GM12864 (cell line): Measurements from ENCODE around the gene IQCE.
"Not testable (repeated sequence)": the region's sequence is repeated elsewhere in the genome, so short reads cannot be mapped to it uniquely, and the experiment has no call there.

Source experiments
- DNase-seq: peaks from one replicate; pipeline ENCODE4 v3.0.0-alpha.2; 2011; ENCODE audit warnings: low read depth
- H3K4me3 ChIP-seq: 2 replicates; pipeline ENCODE4 v1.5.1; 2011; ENCODE audit warnings: mild to moderate bottlenecking, low read depth, low read length, control low read depth
- TF ChIP-seq, protein P1 (sequence below): IDR thresholded peaks from 2 replicates; pipeline ENCODE4 v1.5.1; 2011; ENCODE audit warnings: low read depth, mild to moderate bottlenecking, moderate library complexity, low read length, control low read depth, inconsistent platforms; ENCODE audit errors: missing control alignments

The IQCE gene

DNA sequence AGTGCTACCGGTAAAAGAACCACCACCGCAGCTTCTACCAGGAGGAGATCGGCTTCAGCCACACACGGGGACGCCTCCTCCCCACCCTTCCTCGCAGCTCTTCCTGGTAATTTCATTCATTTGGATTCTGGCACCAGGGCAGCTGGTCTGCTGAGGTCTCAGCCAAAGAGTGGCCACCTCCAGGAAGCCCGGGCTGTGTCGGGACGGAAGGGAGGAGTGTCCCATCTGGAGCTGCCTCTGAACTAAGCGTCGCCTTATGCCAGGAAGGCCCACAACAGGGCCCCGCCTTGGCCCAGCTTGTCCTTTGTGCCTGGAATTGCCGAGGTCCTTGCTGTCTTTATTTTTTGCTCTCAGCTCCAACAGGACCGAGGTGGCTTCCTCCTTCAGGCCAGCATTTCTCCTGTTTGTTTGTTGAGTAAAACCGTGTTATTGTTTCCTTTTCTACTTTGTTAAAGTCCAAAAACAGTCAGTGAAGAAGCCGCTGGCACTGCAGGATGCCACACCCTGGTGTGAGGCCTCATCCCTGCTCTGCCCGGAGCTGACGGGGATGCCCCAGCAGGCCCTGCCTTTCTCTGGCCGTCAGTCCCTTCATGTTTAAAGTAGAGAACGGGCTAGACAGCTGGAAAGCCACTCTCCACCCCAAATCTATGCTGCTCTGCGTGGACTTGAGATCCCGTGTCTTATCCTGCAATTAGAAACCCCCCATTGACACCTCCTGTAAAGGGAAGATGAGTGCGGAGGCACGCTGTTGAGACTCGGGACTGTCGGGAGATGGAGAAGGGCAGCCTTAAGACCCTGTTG, 48.5 kb downstream of the IQCE start:
- TF ChIP-seq, protein P1, sequence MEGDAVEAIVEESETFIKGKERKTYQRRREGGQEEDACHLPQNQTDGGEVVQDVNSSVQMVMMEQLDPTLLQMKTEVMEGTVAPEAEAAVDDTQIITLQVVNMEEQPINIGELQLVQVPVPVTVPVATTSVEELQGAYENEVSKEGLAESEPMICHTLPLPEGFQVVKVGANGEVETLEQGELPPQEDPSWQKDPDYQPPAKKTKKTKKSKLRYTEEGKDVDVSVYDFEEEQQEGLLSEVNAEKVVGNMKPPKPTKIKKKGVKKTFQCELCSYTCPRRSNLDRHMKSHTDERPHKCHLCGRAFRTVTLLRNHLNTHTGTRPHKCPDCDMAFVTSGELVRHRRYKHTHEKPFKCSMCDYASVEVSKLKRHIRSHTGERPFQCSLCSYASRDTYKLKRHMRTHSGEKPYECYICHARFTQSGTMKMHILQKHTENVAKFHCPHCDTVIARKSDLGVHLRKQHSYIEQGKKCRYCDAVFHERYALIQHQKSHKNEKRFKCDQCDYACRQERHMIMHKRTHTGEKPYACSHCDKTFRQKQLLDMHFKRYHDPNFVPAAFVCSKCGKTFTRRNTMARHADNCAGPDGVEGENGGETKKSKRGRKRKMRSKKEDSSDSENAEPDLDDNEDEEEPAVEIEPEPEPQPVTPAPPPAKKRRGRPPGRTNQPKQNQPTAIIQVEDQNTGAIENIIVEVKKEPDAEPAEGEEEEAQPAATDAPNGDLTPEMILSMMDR: no peak
- H3K4me3 ChIP-seq: no peak overlapping the region
- DNase-seq: no peak

DNA sequence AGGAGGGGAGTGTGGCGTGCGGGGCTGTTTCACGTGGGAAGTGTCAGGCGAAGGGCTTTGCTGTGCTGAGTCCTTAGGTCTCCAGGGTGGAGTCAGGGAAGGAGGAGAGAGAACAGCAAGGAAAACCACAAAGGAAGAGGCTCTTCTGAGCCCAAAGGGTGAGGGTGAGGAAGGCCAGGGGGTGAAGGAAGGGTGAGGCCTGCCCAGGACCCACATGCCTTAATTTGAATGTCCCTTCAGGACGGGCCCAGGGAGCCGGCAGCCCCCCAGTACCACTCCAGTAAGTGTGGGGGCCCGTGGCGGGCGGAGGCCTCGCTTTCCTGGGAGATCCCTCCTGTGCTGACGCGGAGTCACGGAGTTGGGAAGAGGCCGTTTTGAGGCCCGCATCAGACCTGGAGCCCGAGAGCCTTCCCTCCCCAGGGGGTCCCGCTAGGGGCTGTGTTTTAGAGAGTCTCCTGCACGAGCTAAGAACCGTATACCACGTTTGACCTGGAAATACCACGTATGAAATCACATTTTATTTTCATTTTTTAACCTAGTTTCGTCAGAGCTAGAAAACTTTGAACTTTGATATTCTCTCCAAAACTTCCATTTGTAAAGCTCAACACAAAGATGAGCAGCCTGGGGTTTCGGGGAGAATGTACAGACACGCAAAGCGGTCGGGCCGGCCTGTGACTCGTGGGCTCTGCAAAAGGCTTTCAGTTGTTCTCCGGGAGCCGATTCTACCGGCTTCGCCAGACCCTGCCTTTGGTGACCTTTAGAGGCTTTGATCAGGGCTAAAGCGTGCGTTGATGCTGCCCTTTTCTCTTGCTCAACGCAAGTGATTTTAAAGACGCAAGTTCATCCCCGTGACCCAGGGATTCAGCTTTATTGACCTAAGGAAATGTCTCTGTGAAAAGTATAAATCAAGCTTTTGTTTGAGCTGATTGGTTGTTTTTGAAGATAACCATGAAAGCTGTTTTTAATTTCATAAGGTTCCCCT, 49.4 kb downstream of the IQCE start:
- TF ChIP-seq, protein P1: no peak
- no peak for DNase-seq
- no peak overlapping the region for H3K4me3 ChIP-seq

DNA sequence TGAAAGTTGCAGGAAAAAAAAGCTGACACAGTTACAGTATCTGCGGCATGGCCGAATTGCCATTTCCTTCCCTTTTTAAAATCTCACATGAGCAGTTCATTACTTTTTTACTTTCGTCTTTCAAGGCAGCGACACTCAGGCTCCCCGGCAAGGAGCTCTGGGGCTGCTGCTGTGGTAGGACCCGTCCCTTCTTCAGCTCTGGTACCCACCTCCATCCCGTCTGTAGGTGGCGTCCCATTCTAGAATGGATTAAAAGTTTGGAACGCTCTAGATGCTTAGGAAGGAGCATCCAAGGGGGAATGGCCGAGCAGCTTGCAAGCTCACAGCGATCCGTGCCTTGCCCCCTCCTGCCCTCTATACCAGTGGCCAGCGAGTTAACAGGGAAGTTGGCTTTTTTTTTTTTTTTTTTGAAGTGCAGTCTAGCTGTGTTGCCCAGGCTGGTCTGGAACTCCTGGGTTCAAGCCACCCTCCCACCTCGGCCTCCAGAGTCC, 50.2 kb downstream of the IQCE start:
- TF ChIP-seq, protein P1: peak; percentile 36
- no peak for DNase-seq
- H3K4me3 ChIP-seq: no peak overlapping the region

DNA sequence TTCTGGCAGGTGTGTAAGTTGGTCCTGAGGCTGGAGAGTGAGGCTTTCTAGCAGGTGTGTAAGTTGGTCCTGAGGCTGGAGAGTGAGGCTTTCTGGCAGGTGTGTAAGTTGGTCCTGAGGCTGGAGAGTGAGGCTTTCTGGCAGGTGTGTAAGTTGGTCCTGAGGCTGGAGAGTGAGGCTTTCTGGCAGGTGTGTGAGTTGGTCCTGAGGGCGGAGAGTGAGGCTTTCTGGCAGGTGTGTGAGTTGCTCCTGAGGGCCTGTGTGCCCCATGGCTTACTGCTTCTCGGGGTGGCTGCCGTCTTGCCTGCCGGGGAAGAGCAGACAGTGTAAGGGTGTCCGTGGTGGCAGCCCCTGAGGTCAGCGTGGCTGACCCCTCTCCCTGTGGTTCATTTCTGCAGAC, 50.9 kb downstream of the IQCE start:
- DNase-seq, H3K4me3 ChIP-seq: not testable (repeated sequence)

DNA sequence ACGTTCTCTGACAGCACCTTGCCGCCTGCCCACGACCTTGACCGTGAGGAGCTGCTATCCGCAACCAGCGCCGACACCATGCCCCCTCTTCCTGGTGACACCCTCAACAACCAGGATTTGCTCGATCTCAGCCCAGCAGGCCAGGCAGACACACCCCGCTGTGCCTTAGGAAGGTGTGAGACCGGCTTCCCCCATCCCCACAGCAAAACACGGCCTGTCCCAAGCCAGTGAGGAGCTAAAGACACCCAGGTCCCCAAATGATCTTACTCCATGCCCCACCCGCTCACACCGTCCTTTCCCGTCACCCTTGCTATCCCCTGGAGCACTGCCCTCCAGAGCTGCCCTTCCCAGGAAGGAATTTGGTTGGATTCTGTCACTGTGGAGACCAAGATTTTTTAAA, 51.7 kb downstream of the IQCE start:
- TF ChIP-seq, protein P1: no peak
- DNase-seq: no peak
- H3K4me3 ChIP-seq: no peak overlapping the region

DNA sequence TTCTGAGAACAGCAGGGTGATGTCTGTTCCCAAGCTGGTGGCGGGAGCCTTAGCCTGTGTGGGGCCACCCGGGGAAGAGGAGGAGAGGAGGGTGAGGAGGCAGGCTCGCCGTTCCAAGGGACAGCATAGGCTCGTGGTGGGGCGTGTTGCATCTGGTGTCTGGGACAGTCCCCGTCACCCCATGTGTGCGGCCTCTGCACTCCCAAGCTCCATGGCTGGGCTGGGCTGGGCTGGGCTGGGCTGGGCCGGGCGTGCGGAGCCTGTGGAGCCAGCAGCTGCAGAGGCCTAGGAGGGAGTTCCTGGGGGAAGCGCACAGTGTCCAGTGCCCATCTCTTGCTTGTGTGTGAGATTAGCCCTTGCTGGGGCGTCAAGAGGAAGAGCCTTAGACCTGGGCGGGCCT, 52.1 kb downstream of the IQCE start:
- DNase-seq: no peak
- TF ChIP-seq, protein P1: no peak

DNA sequence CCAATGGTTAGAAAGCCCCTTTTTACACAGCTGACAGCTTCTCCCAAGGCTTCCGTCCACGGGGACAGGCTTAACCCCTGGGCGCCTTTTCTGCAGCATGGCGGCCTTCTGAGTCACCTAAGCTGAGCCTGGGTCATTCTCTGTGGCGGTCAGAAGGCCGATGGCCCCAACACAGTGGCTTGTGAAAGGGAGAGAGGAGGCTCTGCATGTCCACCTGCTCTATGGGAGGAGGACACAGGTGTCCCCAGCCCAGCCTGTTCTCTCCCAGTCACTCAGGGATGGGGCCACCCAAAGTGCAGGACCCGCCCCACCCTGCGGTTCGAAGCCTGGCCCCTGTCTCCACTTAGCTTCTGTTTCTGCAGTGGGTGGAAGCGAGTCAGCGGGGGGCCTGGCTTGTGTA, 52.6 kb downstream of the IQCE start:
- no peak for DNase-seq
- H3K4me3 ChIP-seq: no peak overlapping the region
- TF ChIP-seq, protein P1: no peak

More for the DNA sequence above, 52.1 kb downstream of the IQCE start:
- no peak overlapping the region for H3K4me3 ChIP-seq
